ENCODE data around the gene PDCL2. TPM values are rescaled to one million over a fixed set of nuclear protein-coding genes. Genes with fewer than 3 reads are reported as not detected.

The PDCL2 gene
- total RNA-seq, 1 experiment from 2014 or later = not detected

DNA sequence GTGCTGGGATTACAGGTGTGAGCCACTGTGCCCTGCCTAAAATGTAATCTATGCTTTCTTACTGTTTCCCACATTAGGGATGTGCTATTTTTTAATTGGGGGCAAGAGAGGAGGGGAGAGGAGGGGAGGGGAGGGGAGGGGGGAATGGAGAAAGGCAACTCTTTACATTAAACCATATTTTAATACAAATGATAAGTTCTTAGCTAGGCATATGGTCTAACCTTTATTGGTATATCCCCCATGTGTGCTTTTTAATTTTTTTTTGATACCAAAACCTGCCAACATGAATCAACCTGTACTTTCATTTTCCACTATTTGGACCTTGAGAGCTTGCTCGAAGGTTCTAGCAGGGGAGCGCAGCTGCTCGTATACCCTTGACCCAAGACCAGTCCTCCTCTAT is 51.8 kb downstream of the PDCL2 start:
- Histone ChIP-seq H2AK5ac (ENCODE audit: insufficient read length, low read length) (no peak overlapping the region), H3T11ph (ENCODE audit: low read length) (no peak overlapping the region), H4K91ac (ENCODE audit: insufficient read length, low read depth, low read length) (no peak overlapping the region), H4K20me1 (ENCODE audit: control insufficient read depth, insufficient read depth, insufficient read length) (peaks cover 2% of the 10 kb centered on the region), H2AFZ (ENCODE audit: low read length) (no peak overlapping the region), H3K27ac (ENCODE audit: insufficient read length, low read depth, low read length) (no peak overlapping the region), H2BK20ac (ENCODE audit: low read depth, low read length, poor library complexity, severe bottlenecking) (no peak overlapping the region), H2BK12ac (ENCODE audit: insufficient read length, low read depth, low read length) (no peak overlapping the region), H3K23ac (ENCODE audit: insufficient read length, low read depth, low read length) (no peak overlapping the region), H3K9me3 (ENCODE audit: control insufficient read depth, low read depth, low read length) (no peaks in the 10 kb centered on the region), H3K18ac (ENCODE audit: insufficient read length, low read depth, low read length) (no peak overlapping the region), H3K79me1 (ENCODE audit: insufficient read depth, low read depth, low read length, poor library complexity, severe bottlenecking) (peaks cover 2% of the 10 kb centered on the region), H4K8ac (replicated peaks; ENCODE audit: insufficient read length, low read depth, low read length) (no peak overlapping the region), H3K14ac (ENCODE audit: insufficient read depth, low read length) (no peak overlapping the region), H2BK120ac (ENCODE audit: low read depth, low read length, poor library complexity, severe bottlenecking) (no peak overlapping the region), H3K23me2 (ENCODE audit: insufficient read length, low read depth, low read length, poor library complexity, severe bottlenecking) (no peaks in the 10 kb centered on the region), H3K4ac (ENCODE audit: low read depth, low read length) (no peak overlapping the region), H3K79me2 (ENCODE audit: insufficient read depth, low read length) (peaks cover 15% of the 10 kb centered on the region; the same call in 1 of the 2 replicates), H3K9ac (ENCODE audit: extremely low read depth, insufficient read length, low read length) (no peak overlapping the region), H3K56ac (ENCODE audit: insufficient read length, low read depth, low read length) (no peak overlapping the region), H3K4me2 (ENCODE audit: insufficient read depth, insufficient read length, low read length) (no peak overlapping the region), H4K5ac (ENCODE audit: insufficient read length, low read depth, low read length) (no peak overlapping the region), H2BK15ac (ENCODE audit: low read depth, low read length) (no peak overlapping the region), H2BK5ac (ENCODE audit: insufficient read length, low read length) (no peak overlapping the region), H3K27me3 (ENCODE audit: insufficient read depth, low read length) (no peaks in the 10 kb centered on the region), H3K4me1 (ENCODE audit: insufficient read depth, low read length) (peaks cover 2% of the 10 kb centered on the region; the same call in 1 of the 2 replicates)
- peak overlapping the region in 2 of 3 experiments; percentile 12 to 68; a peak in 2 of 7 replicates for H3K27ac Mint-ChIP-seq
- H3K9me3 Mint-ChIP-seq = peaks cover 11 to 12% of the 10 kb centered on the region in 2 experiments; a peak in 4 of 5 replicates
- H3K36me3 Mint-ChIP-seq (ENCODE audit: insufficient read depth in 1 of 3, low read depth in 3 of 3) = peaks cover 17 to 24% (median 18%) of the 10 kb centered on the region in 3 experiments
- no peak overlapping the region for H3K4me3 Mint-ChIP-seq
- peaks cover 29 to 37% of the 10 kb centered on the region in 2 experiments for H3K4me1 Mint-ChIP-seq
- DNase-seq = no peak
- WGBS (ENCODE audit: extremely low coverage, insufficient read length, low lambda C conversion rate) = no CpG with 5 or more reads among the region's 3 CpGs
- no peaks in the 10 kb centered on the region for H3K27me3 Mint-ChIP-seq (ENCODE audit: low read depth)
- TF ChIP-seq, protein P1, sequence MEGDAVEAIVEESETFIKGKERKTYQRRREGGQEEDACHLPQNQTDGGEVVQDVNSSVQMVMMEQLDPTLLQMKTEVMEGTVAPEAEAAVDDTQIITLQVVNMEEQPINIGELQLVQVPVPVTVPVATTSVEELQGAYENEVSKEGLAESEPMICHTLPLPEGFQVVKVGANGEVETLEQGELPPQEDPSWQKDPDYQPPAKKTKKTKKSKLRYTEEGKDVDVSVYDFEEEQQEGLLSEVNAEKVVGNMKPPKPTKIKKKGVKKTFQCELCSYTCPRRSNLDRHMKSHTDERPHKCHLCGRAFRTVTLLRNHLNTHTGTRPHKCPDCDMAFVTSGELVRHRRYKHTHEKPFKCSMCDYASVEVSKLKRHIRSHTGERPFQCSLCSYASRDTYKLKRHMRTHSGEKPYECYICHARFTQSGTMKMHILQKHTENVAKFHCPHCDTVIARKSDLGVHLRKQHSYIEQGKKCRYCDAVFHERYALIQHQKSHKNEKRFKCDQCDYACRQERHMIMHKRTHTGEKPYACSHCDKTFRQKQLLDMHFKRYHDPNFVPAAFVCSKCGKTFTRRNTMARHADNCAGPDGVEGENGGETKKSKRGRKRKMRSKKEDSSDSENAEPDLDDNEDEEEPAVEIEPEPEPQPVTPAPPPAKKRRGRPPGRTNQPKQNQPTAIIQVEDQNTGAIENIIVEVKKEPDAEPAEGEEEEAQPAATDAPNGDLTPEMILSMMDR (conservative IDR thresholded peaks at IDR 0.05) = no peak
